Liver (tissue), 9 donors: ENCODE results near the gene TNFRSF25. TPM values are rescaled to one million over a fixed set of nuclear protein-coding genes. Genes with fewer than 3 reads are reported as not detected.

Experiments
- DNase-seq: peaks from one replicate; pipeline ENCODE4 v3.0.0-alpha.2; 2017; ENCODE audit warnings: low spot score
- H3K27ac ChIP-seq, 2 donors: one replicate each; pipeline ENCODE4 v1.7.0; 2013; ENCODE audit warnings: inconsistent platforms in 2 of 2, low read length in 2 of 2, control low read depth in 1 of 2, low read depth in 1 of 2, mild to moderate bottlenecking in 1 of 2
- H3K27me3 ChIP-seq, 4 donors: one replicate each; pipeline versions ENCODE4 v1.6.1 to v1.7.0; 2013; ENCODE audit warnings: low read length in 3 of 4, inconsistent platforms in 1 of 4, mild to moderate bottlenecking in 1 of 4, moderate library complexity in 1 of 4; ENCODE audit not compliant: control insufficient read depth in 4 of 4, insufficient read depth in 4 of 4
- H3K36me3 ChIP-seq, 4 donors: one replicate each; pipeline versions ENCODE4 v1.6.1 to v1.7.0; 2013; ENCODE audit warnings: low read length in 3 of 4, mild to moderate bottlenecking in 3 of 4, low read depth in 1 of 4, moderate library complexity in 1 of 4; ENCODE audit not compliant: control insufficient read depth in 4 of 4, insufficient read depth in 3 of 4
- H3K4me1 ChIP-seq, 4 donors: one replicate each; pipeline versions ENCODE4 v1.6.1 to v1.7.0; 2013; ENCODE audit warnings: low read length in 3 of 4, mild to moderate bottlenecking in 3 of 4, moderate library complexity in 1 of 4; ENCODE audit not compliant: control insufficient read depth in 4 of 4, insufficient read depth in 4 of 4
- H3K4me3 ChIP-seq, 3 donors: one replicate each; pipeline versions ENCODE4 v1.6.1 to v1.7.0; 2013; ENCODE audit warnings: low read length in 3 of 3, control low read depth in 1 of 3, low read depth in 1 of 3, mild to moderate bottlenecking in 1 of 3
- H3K9ac ChIP-seq, 2 donors: one replicate each; pipeline ENCODE4 v1.7.0; 2013; ENCODE audit warnings: low read length in 2 of 2, mild to moderate bottlenecking in 2 of 2, moderate library complexity in 2 of 2, control low read depth in 1 of 2, low read depth in 1 of 2
- H3K9me3 ChIP-seq, 4 donors: one replicate each; pipeline versions ENCODE4 v1.6.1 to v1.7.0; 2013; ENCODE audit warnings: low read length in 3 of 4; ENCODE audit not compliant: control insufficient read depth in 4 of 4
- EGR1 ChIP-seq, 2 donors: IDR thresholded peaks; 2 replicates each; pipeline ENCODE4 v1.6.1; 2016 to 2018; ENCODE audit warnings: antibody characterized with exemption in 2 of 2, low read depth in 2 of 2
- FOXA1 ChIP-seq: IDR thresholded peaks from 2 replicates; pipeline ENCODE4 v1.6.1; 2016; ENCODE audit warnings: antibody characterized with exemption
- FOXA2 ChIP-seq: IDR thresholded peaks from 2 replicates; pipeline ENCODE4 v1.6.1; 2016; ENCODE audit warnings: antibody characterized with exemption
- GABPA ChIP-seq, 2 donors: IDR thresholded peaks in 1 of 2; conservative IDR thresholded peaks in 1 of 2; 2 replicates each; pipeline ENCODE4 v1.6.1; 2016; ENCODE audit warnings: antibody characterized with exemption in 2 of 2, mild to moderate bottlenecking in 1 of 2, moderate library complexity in 1 of 2
- HNF4A ChIP-seq, 2 donors: conservative IDR thresholded peaks; 2 replicates each; pipeline ENCODE4 v1.6.1; 2016; ENCODE audit warnings: antibody characterized with exemption in 2 of 2, mild to moderate bottlenecking in 2 of 2
- HNF4G ChIP-seq: IDR thresholded peaks from 2 replicates; pipeline ENCODE4 v1.6.1; 2016; ENCODE audit warnings: antibody characterized with exemption
- JUND ChIP-seq, 2 donors: IDR thresholded peaks; 2 replicates each; pipeline ENCODE4 v1.6.1; 2016; ENCODE audit warnings: antibody characterized with exemption in 2 of 2
- MAX ChIP-seq: IDR thresholded peaks from 2 replicates; pipeline ENCODE4 v1.6.1; 2016; ENCODE audit warnings: antibody characterized with exemption
- NR2F2 ChIP-seq: IDR thresholded peaks from 2 replicates; pipeline ENCODE4 v1.6.1; 2016; ENCODE audit warnings: antibody characterized with exemption
- SP1 ChIP-seq: IDR thresholded peaks from 2 replicates; pipeline ENCODE4 v1.6.1; 2018; ENCODE audit warnings: antibody characterized with exemption, mild to moderate bottlenecking
- WGBS: extraction: QIAGEN DNeasy Blood & Tissue Kit; methylation state at CpG from one replicate; pipeline ENCODE4 v1.1.7; 2013; 5-methylcytosine and 5-hydroxymethylcytosine counted together
- polyA plus RNA-seq, 2 donors: library from polyadenylated mRNA; stranded (reverse) in 1 of 2; unstranded in 1 of 2; fragments of 200-250 nt in 1 of 2; fragments of >200 nt in 1 of 2; fragmentation: Nextera tagmentation in 1 of 2; extraction: Ambion mirVana in 1 of 2; gene quantifications; one replicate each; pipeline versions ENCODE4 v1.2.1 to v1.2.3, GENCODE V29; 2013 to 2015
- total RNA-seq, 2 donors: library from RNA; depleted of rRNA; stranded (reverse); fragments of >200 nt; gene quantifications; one replicate each; pipeline ENCODE4 v1.2.3, GENCODE V29; 2014
- TF ChIP-seq, protein P1 (sequence below): fragments of 150-350 bp; IDR thresholded peaks from 2 replicates; pipeline ENCODE4 v1.5.1; 2017; ENCODE audit warnings: improper control_type of control experiment, low read depth, low read length; ENCODE audit not compliant: missing input control
- TF ChIP-seq, protein P2 (sequence below): IDR thresholded peaks from 2 replicates; pipeline ENCODE4 v1.6.1; 2016; ENCODE audit warnings: antibody characterized with exemption
- TF ChIP-seq, protein P3 (sequence below): IDR thresholded peaks from 2 replicates; pipeline ENCODE4 v1.6.1; 2016; ENCODE audit warnings: antibody characterized with exemption, mild to moderate bottlenecking
- TF ChIP-seq, protein P4 (sequence below): IDR thresholded peaks from 2 replicates; pipeline ENCODE4 v1.6.1; 2016; ENCODE audit warnings: antibody characterized with exemption
- donor health status: healthy.
- donor health status: healthy.
- donor health status: healthy.
- donor health status: healthy.
- donor health status: healthy.

The TNFRSF25 gene
- total and polyA plus RNA-seq, 4 donors: 0.78 to 2.6 (median 2.0) TPM

- no peak for TF ChIP-seq GABPA (IDR thresholded peaks at IDR 0.05 in 1 of 2, conservative IDR thresholded peaks at IDR 0.05 in 1 of 2)
- no peak for TF ChIP-seq HNF4G
- TF ChIP-seq, protein P1, sequence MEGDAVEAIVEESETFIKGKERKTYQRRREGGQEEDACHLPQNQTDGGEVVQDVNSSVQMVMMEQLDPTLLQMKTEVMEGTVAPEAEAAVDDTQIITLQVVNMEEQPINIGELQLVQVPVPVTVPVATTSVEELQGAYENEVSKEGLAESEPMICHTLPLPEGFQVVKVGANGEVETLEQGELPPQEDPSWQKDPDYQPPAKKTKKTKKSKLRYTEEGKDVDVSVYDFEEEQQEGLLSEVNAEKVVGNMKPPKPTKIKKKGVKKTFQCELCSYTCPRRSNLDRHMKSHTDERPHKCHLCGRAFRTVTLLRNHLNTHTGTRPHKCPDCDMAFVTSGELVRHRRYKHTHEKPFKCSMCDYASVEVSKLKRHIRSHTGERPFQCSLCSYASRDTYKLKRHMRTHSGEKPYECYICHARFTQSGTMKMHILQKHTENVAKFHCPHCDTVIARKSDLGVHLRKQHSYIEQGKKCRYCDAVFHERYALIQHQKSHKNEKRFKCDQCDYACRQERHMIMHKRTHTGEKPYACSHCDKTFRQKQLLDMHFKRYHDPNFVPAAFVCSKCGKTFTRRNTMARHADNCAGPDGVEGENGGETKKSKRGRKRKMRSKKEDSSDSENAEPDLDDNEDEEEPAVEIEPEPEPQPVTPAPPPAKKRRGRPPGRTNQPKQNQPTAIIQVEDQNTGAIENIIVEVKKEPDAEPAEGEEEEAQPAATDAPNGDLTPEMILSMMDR: no peak
- no peak for TF ChIP-seq NR2F2
- TF ChIP-seq FOXA1: no peak
These were observed 3.4 kb downstream of the TNFRSF25 start (continued) for GRCh38 chr1:6462412-6463119.

GRCh38 chr1:6461538-6462411 is 4.2 kb downstream of the TNFRSF25 start:
- H3K27me3 ChIP-seq: no peaks in the 10 kb centered on the region
- H3K9ac ChIP-seq: no peak overlapping the region
- DNase-seq: no peak
- H3K9me3 ChIP-seq: no peaks in the 10 kb centered on the region
- no peak overlapping the region for H3K4me3 ChIP-seq
- H3K27ac ChIP-seq: no peak overlapping the region
- peaks cover 0 to 7% (median 4%) of the 10 kb centered on the region in 4 donors for H3K36me3 ChIP-seq
- H3K4me1 ChIP-seq: peaks cover 0 to 20% (median 8%) of the 10 kb centered on the region in 4 donors
- 94% methylated on average over 48 of the region's 48 CpGs for whole genome bisulfite sequencing
- TF ChIP-seq GABPA (IDR thresholded peaks at IDR 0.05 in 1 of 2, conservative IDR thresholded peaks at IDR 0.05 in 1 of 2) (no peak), HNF4G (no peak), MAX (no peak), FOXA2 (no peak), JUND (IDR thresholded peaks at IDR 0.05) (no peak), SP1 (no peak), EGR1 (IDR thresholded peaks at IDR 0.05; ENCODE audit: low read depth in 2 of 2) (no peak), HNF4A (conservative IDR thresholded peaks at IDR 0.05) (no peak), NR2F2 (no peak)
- TF ChIP-seq, protein P2, sequence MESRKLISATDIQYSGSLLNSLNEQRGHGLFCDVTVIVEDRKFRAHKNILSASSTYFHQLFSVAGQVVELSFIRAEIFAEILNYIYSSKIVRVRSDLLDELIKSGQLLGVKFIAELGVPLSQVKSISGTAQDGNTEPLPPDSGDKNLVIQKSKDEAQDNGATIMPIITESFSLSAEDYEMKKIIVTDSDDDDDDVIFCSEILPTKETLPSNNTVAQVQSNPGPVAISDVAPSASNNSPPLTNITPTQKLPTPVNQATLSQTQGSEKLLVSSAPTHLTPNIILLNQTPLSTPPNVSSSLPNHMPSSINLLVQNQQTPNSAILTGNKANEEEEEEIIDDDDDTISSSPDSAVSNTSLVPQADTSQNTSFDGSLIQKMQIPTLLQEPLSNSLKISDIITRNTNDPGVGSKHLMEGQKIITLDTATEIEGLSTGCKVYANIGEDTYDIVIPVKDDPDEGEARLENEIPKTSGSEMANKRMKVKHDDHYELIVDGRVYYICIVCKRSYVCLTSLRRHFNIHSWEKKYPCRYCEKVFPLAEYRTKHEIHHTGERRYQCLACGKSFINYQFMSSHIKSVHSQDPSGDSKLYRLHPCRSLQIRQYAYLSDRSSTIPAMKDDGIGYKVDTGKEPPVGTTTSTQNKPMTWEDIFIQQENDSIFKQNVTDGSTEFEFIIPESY: no peak
- TF ChIP-seq, protein P3, sequence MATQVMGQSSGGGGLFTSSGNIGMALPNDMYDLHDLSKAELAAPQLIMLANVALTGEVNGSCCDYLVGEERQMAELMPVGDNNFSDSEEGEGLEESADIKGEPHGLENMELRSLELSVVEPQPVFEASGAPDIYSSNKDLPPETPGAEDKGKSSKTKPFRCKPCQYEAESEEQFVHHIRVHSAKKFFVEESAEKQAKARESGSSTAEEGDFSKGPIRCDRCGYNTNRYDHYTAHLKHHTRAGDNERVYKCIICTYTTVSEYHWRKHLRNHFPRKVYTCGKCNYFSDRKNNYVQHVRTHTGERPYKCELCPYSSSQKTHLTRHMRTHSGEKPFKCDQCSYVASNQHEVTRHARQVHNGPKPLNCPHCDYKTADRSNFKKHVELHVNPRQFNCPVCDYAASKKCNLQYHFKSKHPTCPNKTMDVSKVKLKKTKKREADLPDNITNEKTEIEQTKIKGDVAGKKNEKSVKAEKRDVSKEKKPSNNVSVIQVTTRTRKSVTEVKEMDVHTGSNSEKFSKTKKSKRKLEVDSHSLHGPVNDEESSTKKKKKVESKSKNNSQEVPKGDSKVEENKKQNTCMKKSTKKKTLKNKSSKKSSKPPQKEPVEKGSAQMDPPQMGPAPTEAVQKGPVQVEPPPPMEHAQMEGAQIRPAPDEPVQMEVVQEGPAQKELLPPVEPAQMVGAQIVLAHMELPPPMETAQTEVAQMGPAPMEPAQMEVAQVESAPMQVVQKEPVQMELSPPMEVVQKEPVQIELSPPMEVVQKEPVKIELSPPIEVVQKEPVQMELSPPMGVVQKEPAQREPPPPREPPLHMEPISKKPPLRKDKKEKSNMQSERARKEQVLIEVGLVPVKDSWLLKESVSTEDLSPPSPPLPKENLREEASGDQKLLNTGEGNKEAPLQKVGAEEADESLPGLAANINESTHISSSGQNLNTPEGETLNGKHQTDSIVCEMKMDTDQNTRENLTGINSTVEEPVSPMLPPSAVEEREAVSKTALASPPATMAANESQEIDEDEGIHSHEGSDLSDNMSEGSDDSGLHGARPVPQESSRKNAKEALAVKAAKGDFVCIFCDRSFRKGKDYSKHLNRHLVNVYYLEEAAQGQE: no peak
- TF ChIP-seq, protein P4, sequence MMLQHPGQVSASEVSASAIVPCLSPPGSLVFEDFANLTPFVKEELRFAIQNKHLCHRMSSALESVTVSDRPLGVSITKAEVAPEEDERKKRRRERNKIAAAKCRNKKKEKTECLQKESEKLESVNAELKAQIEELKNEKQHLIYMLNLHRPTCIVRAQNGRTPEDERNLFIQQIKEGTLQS: no peak
- TF ChIP-seq, protein P1: no peak
